GM15510 (cell line): ENCODE measurements around the gene NHLRC3.

Experiments used
- POLR2A ChIP-seq: IDR thresholded peaks from 3 replicates; pipeline ENCODE4 v1.6.1; 2011; ENCODE audit warnings: borderline replicate concordance; ENCODE audit not compliant: insufficient read length; ENCODE audit errors: extremely low read depth

Gene NHLRC3

DNA sequence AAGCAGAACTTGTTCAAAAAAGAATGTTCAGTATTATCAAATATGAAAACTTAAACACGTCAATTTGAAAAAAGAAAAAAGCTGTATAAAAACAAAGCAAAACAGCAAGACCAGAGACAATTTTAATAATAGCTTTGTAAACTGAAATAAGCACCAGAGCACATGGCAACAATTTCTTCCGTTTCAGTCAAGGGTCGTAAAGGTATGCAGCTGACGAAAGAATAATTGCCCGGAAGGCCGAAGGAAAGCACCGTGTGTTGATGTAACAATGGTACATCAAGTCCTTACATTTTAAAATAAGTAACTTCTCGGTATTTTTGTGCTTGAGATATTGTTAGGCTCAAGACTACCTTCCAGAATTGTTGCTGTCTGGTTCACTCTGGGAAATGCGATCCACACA is 2.0 kb upstream of the NHLRC3 start:
- no peak for TF ChIP-seq POLR2A

DNA sequence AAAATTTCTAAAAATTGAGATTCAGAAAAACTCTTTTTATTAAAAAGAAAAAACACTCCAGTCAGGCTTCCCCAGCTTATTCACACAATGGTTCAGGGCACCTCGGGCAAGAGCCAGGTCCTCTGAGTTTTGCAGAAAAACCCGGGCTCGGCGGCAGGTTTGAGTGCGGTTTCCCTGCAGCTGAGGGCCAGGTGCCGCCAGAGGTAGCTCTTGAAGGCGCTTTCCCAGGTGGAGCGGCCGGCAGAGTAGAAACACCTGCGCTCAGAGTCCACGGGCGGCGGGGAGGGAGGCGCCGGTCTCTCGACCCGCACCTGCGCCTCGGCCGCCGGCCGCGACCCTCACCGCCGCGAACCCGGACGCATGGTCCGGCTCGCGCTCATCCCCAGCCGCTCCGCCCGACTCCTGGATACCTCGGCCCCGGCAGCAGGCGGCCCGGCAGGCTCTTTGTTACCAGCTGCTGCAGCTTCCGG is 811 bp upstream of the NHLRC3 start:
- no peak for TF ChIP-seq POLR2A

DNA sequence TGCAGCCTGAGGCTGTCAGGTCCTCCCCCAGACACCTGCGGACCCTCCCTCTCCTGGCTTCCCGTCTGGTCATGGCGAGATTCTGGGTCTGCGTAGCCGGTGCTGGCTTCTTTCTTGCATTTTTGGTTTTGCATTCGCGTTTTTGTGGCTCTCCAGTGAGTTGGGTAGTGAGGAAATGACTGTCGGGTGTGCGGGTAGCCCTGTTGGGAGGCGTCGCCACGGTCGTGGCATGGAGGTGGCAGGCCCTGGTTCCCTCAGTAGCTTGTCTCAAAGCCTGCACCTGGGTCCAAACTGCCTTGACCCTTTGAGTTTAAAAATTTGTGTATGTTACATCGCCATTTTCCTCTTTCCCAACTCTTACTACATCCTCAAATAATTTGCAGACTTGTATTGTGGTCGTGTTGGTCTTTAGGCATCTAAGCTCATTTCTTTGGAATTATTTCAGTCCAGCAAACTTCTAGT is 344 bp downstream of the NHLRC3 start:
- no peak for TF ChIP-seq POLR2A

DNA sequence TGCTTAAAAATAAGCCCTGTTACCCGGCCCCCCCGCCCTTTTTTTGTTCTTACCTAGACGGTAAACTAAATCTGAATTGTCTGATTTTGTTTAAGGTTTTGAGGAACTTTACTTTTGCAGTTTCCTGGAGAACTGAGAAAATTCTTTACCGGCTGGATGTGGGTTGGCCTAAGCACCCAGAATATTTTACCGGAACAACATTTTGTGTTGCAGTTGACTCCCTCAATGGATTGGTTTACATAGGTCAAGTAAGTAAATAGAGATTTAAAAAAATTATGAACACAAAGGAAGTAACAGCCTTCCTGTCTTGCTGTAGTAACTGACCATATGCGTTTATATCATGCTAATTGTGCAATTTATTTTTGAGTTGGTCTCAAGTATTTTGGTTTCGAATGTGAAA is 785 bp downstream of the NHLRC3 start:
- TF ChIP-seq POLR2A, result no peak

DNA sequence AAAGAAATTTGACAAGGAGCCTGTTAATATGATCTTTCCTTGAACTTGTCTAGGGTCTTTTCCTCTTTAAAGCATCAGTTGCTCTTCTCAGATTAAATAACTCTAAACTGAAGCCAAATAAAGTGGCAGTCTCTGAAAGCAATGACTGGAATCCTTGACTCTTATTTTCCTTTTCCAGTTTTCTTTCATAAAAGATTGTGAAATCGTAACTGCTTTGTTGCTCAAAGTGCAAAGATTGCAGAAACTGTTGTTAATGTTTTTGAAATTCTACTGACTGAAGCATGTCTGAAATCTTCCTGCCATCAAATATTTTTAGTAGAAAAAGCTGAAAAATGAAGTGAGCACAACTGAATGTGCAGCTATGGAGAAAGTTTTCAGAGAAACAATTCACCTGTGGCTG is 1.9 kb downstream of the NHLRC3 start:
- no peak for TF ChIP-seq POLR2A

DNA sequence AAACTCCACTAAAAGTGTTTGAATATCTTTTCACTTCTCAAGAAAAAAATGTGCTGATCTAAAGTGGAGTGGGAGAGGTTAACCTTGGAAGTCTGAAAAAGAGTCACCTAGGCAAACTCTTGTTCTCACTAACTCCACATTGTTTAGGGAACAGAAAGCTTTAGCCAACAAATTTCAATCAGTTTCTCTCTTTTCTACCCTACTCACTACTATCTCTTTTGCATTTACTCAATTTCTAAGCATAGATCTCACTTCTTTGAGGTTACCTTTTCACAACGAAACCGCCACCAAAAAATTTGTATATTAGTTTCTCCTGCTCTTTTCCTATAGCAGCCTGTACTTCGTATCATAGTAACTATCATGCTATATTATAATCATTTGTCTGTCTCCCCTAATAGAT is 6.3 kb downstream of the NHLRC3 start:
- no peak for TF ChIP-seq POLR2A

DNA sequence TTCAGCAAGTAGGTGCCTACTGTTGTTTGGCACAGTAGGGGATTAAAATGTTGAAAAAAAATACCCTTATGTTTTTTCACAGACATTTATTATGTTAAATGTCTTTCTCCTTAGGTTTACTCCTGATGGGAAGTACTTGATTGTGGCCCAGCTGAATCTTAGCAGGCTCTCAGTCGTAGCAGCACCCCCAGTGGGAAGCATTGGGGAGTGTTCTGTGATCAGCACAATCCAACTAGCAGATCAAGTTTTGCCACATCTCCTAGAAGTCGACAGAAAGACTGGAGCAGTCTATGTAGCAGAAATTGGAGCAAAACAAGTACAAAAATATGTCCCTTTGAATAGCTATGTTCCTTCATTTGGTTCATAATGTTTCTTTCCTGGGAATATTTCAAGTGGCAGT is 9.3 kb downstream of the NHLRC3 start:
- TF ChIP-seq POLR2A, result no peak

DNA sequence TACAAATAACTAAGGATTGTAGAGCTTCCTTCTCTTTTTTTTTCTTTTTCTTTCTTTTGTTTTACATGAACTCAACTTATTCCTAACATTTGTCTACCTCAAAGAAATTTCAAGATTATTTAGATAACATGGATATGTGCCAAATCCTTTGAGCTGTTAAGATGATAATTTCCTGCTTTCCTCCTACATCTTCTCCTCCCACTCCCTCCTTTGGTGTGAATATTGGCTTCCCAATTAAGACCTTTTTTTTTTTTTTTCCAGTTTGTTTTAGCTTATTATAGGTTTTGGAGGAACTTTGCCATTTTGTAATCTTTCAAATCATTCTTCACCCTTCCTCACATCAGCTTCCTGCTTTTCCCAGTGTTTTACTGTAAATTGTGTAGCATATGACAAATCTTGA is 10.6 kb downstream of the NHLRC3 start:
- TF ChIP-seq POLR2A, result no peak

DNA sequence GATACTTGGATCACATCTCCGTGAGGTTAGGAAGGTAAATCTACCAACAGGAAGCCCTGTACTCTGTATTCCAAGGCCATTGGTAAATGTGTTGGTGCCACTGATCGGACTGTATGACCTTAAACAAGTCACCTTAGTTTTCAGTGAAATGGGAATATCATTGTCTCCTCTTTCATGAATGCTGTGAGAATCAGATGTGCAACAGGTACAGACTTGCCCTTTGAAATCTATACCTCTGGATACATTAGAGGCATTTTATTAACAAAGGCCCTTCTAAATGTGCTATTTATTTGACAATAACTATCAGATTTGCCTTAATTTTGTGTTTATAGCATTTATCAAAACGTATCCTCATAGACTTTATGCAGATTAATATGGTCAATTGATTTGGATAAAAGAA is 11.0 kb downstream of the NHLRC3 start:
- TF ChIP-seq POLR2A, result no peak

DNA sequence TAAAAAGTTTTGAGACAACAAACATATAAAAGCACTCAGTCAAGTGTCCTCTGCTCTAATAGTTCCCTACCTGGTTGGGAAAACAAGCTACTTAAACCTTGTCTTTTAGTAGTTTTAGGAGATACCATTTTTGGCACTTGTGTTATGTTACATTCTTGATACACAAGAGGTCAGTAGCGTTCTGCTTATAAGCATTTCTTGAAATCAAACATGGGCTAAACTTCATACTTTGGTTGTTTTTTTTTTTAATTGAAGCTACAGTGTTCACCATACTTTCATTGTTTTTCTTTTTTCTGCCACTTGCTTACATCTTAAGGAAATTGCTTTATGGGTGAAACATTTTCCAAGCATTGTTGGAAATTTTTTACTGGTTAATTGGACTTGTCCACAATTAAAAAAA is 12.9 kb downstream of the NHLRC3 start:
- no peak for TF ChIP-seq POLR2A

DNA sequence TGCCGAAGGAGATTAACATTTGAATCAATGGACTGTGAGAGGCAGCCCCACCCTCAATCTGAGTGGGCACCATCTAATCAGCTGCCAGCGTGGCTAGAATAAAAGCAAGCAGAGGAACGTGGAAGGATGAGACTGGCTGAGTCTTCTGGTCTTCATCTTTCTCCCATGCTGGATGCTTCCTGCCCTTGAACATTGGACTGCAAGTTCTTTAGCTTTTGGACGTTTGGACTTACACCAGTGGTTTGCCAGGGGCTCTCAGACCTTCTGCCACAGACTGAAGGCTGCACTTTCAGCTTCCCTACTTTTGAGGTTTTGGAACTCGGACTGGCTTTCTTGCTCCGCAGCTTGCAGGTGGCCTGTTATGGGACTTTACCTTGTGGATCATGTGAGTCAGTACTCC is 14.7 kb downstream of the NHLRC3 start:
- no peak for TF ChIP-seq POLR2A

DNA sequence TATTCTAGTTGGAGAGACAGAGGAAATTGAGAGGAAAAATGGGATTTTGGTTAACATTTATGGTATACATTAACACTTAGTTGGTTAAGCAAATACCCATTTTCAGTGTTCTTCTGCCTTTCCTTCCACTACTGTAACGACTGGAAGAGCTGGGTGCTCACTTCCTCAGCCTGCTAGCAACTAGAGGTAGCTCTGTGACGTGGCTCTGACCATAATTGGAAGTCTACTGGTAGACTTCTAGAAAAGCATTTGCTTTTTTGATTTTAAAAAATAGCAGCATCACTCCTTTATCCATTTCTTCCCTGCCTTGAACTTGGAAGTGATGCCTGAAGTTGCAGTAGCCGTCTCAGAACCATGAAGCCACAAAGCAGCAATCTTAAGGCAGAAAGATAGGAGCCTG is 15.9 kb downstream of the NHLRC3 start:
- no peak for TF ChIP-seq POLR2A

DNA sequence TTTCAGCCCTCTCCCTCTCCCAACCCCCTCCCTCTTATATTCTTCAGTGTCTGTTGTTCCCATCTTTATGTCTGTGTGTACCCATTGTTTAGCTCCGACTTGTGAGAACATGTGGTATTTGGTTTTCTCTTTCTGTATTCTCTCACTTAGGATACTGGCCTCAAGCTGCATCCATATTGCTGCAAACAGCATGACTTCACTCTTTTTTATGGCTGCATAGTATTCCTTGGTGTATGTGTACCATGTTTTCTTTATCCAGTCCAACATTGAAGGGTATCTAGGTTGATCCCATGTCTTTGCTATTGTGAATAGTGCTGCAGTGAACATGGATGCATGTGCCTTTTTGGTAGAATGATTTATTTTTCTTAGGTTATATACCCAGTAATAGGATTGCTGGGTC is 17.8 kb downstream of the NHLRC3 start:
- no peak for TF ChIP-seq POLR2A

DNA sequence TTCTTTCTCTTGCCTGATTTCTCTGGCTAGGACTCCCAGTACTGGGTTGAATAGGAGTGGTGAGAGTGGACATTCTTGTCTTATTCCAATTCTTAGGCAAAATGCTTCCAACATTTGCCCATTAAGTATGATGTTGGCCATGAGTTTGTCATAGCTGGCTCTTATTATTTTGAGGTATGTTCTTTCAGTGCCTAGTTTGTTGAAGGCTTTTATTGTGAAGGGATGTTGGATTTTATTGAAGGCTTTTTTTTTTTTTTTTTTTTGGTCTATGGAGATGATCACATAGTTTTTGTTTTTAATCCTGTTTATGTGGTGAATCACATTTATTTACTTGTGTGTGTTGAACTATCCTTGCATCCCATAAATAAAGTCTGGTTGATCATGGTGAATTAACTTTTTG is 19.8 kb downstream of the NHLRC3 start:
- TF ChIP-seq POLR2A, result no peak

DNA sequence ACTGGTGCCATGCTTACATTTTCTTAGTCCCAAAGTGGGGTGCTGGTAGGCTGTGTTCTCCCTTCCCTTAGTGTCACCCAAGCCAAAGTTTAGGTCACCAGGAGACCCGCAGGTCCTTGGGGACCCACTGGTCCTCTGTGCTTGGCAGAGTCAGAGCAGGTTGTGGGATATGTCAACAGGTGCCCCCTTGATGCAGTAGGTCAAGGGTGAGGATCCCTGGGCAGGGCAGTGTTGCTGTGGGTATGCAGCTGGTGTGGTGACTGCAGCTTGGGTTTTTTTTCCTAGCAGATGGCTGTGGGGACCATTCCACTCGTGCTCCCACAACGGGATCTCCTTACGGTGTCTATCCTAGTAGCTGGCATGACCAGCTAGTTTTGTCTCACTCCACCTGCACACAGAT is 23.7 kb downstream of the NHLRC3 start:
- TF ChIP-seq POLR2A, result no peak

DNA sequence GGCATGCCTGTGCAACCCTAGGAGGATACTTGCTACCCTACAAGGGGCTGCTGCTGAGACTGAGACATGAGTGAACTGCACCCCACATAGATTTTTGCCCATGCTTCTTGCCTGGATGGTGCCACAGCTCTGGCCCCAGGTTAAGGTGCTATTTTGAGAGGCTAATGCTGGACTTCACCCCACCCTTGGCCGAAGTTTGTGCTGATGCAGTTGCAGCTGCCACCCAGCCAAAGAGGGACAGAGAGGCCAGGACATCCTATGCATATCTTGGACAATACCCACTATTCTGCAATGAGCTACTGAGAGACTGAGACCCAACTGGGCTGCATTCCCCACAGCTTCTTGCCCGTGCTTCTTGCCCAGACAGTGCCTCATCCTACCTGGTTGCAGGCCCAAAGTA is 34.6 kb downstream of the NHLRC3 start:
- TF ChIP-seq POLR2A, result no peak

DNA sequence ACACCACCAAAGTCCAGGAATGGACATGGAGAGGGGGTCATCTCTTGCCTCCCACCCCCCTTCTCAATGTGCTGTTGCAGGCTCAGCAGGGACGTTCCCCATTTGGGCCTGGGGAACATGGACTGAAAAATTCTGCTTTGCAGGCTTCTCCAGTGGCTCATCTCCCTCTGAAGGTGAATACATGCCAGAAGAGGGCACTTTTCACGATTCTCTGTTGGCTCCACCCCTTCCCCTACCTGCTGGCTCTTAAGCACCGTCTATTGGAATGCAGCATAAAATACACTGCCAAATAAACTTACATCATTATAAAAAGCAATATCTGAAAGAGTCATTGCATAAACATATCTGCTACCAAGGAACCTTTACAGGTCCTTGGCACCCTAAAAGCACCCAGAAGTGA is 35.7 kb downstream of the NHLRC3 start:
- no peak for TF ChIP-seq POLR2A
